Stimulated activated naive B cell treated with anti-CD40 and anti-IgM and Interleukin-4, amounts not matched to agents 10 μg/mL and 1 μg/mL and 100 μg/mL, for 72 hours (primary cell): Measurements from ENCODE around the gene IQCK.
"Not testable (repeated sequence)": the region's sequence is repeated elsewhere in the genome, so short reads cannot be mapped to it uniquely, and the experiment has no call there.

Experiments
- ATAC-seq, 2 donors: fragments of 150-1000 bp; cut with Tn5 transposase; replicated peaks; 2 replicates each; pipeline ENCODE4 v1.10.0; 2021; ENCODE audit warnings: moderate library complexity in 1 of 2
- DNase-seq: peaks from one replicate; pipeline ENCODE4 v3.0.0; 2021
- H3K27ac Mint-ChIP-seq: one replicate; pipeline ENCODE4 v1.8.0; 2022; ENCODE audit warnings: mild to moderate bottlenecking, mixed read lengths
- H3K27me3 Mint-ChIP-seq, 2 donors: one replicate each; pipeline ENCODE4 v1.8.0; 2022; ENCODE audit warnings: mixed read lengths in 2 of 2
- H3K36me3 Mint-ChIP-seq, 2 donors: one replicate each; pipeline ENCODE4 v1.8.0; 2022; ENCODE audit warnings: mixed read lengths in 2 of 2, mild to moderate bottlenecking in 1 of 2
- H3K4me1 Mint-ChIP-seq, 2 donors: one replicate each; pipeline ENCODE4 v1.8.0; 2022; ENCODE audit warnings: mixed read lengths in 2 of 2, mild to moderate bottlenecking in 1 of 2
- H3K4me3 Mint-ChIP-seq, 2 donors: one replicate each; pipeline ENCODE4 v1.8.0; 2022; ENCODE audit warnings: mild to moderate bottlenecking in 2 of 2, mixed read lengths in 2 of 2, moderate library complexity in 1 of 2
- H3K9me3 Mint-ChIP-seq, 2 donors: one replicate each; pipeline ENCODE4 v1.8.0; 2022; ENCODE audit warnings: mixed read lengths in 2 of 2, mild to moderate bottlenecking in 1 of 2

IQCK gene, protein sequence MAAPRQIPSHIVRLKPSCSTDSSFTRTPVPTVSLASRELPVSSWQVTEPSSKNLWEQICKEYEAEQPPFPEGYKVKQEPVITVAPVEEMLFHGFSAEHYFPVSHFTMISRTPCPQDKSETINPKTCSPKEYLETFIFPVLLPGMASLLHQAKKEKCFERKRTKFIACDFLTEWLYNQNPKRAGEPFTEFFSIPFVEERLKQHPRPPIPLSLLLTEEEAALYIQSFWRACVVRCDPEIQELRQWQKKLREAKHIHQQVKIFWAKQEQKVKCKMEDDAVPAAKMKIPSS

DNA sequence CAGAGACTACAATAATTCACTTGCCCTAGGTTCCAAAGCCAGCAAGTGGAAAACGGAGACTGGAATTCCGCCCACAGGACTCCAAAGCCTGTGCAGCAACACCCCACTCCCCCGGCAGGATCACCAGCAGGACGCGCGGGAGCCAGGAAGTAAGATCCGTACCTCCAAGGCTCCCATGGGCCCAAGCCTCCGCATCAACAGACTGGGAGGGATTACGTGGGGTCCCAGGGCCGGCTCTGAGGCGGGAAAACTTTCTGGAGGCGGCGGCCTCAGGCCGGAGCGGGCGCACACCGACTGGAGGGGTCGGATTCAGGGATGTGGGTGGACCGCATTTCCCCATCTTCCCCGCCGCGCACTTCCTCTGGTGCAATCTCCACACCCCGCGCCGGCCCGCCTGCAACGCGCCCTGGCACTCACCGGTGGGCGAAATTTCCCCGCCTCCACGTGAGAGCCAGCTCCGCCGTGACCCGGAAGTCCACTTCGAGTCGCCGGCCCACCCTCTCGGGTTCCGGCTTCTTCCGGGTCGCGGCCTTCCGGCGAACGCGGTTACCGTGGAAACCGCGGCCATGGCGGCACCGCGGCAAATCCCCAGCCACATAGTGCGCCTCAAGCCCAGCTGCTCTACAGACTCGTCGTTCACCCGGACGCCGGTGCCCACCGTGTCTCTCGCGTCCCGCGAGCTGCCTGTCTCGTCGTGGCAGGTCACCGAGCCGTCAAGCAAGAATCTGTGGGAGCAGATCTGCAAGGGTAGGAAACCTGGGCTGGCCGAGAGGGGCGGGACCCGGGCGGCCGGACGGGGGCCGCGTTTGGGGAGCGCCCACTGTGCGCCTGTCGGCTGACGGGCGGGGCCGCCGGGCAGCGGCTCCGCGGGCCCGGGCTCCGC, at the start of gene IQCK, which contains the start of gene KNOP1:
Gene IQCK (plus strand): TSS at position 531 of the 883 bp plus-strand sequence. CDS start 36 bp downstream, at position 567.
Gene KNOP1 (minus strand): TSS at position 487 of the 883 bp plus-strand sequence. CDS start 3,192 bp downstream, outside the sequence.
- Mint-ChIP-seq H3K36me3 (peaks cover 12 to 27% of the 10 kb centered on the region in 2 donors), H3K9me3 (no peaks in the 10 kb centered on the region), H3K4me1 (peaks cover 17 to 27% of the 10 kb centered on the region in 2 donors), H3K27ac (peak within 1 kb of the TSS; percentile 94), H3K27me3 (no peaks in the 10 kb centered on the region), H3K4me3 (peak within 1 kb of the TSS; percentile 90 to 97)
- ATAC-seq (peak; percentile 95 to 96), DNase-seq (peak; percentile 89)

DNA sequence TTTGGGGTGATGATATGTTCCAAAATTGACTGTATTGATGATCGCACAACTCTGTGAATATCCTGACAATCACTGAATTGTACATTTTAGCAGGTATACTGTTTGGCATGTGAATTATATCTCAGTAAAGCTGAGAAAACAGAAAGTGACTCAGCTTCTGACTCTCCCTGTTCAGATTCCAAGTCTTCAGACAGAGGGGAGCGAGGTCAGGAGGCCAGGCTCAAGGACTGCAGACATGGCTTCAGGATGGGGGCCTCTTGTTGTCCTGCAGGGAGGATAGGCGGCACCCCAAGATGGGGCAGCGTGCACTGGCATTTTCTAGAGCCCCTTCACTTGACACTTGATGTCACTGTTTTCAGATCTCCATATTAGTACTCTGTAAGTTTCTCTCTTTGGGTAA, 45.7 kb upstream of the IQCK start:
- no peaks in the 10 kb centered on the region for H3K4me1 Mint-ChIP-seq
- DNase-seq (no peak), ATAC-seq (no peak)
- no peak overlapping the region for H3K4me3 Mint-ChIP-seq
- peaks cover 55 to 80% of the 10 kb centered on the region in 2 donors for H3K36me3 Mint-ChIP-seq
- H3K27ac Mint-ChIP-seq: no peak overlapping the region
- no peaks in the 10 kb centered on the region for H3K27me3 Mint-ChIP-seq
- no peaks in the 10 kb centered on the region for H3K9me3 Mint-ChIP-seq

DNA sequence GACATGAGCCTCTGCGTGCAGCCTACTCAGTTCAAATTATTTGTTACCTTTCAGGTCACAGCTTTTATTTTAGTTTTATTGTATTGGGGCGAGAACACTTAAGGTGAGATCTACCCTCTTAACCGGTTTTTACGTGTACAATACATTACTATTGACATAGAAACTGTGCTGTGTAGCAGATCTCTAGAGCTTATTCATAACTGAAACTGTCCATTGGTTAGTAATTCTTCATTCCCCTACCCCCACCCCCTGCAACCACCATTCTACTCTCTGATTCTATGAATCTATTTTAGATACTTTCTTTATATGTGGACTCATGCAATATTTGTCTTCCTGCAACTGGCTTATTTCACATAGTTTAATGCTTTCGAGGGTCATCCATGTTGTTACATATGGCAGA, 43.6 kb upstream of the IQCK start:
- no peak overlapping the region for H3K27ac Mint-ChIP-seq

DNA sequence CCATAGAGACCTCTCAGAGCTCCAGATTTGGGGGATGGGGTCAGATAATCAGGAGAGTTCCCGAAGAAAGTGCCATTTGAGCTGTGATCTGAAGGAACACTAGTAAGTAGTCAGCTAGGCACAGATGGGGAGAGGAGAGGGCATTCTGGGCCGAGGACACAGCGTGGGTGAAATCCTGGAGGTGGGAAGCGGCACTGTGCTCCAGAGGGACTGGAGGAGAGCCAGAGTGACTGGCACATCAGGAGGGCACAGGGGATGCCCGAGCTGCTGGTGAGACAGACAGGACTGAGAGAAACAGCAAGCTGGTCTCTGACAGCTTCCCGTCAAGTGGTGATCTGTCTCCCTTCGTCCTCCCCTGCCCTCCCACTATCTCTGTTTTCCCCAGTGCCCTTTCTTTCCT, 40.7 kb upstream of the IQCK start:
- H3K36me3 Mint-ChIP-seq: peaks cover 48 to 67% of the 10 kb centered on the region in 2 donors
- H3K9me3 Mint-ChIP-seq: no peaks in the 10 kb centered on the region
- H3K4me1 Mint-ChIP-seq: no peaks in the 10 kb centered on the region
- no peak overlapping the region for H3K27ac Mint-ChIP-seq
- H3K4me3 Mint-ChIP-seq: no peak overlapping the region
- ATAC-seq (no peak), DNase-seq (no peak)
- H3K27me3 Mint-ChIP-seq: no peaks in the 10 kb centered on the region

More for the DNA sequence above, 43.6 kb upstream of the IQCK start:
- peaks cover 43 to 64% of the 10 kb centered on the region in 2 donors for H3K36me3 Mint-ChIP-seq
- H3K27me3 Mint-ChIP-seq: no peaks in the 10 kb centered on the region
- no peak for DNase-seq
- H3K9me3 Mint-ChIP-seq: no peaks in the 10 kb centered on the region
- H3K4me3 Mint-ChIP-seq: no peak overlapping the region
- no peaks in the 10 kb centered on the region for H3K4me1 Mint-ChIP-seq
- ATAC-seq: no peak

DNA sequence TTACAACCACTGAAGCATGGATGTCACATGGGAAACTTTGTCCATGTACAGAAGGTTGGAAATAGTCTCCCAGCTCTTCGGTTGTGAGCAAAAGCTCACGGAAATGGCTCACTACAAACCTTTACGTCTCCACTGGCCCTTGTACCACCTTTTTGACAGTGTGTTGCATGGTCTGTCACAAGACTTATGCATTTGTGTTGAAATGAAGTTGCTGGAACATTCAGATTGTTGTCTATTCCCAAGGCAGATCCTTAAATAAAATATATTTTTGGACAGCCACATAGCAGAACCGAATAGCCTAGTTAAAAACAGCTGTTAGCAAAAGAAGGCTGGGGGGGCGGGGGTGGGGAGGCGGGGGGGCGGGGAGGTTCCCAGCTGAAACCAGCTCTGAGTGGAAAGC, 39.3 kb upstream of the IQCK start:
- H3K4me3 Mint-ChIP-seq: no peak overlapping the region
- no peak for ATAC-seq
- no peak for DNase-seq
- H3K27ac Mint-ChIP-seq: no peak overlapping the region
- H3K9me3 Mint-ChIP-seq: no peaks in the 10 kb centered on the region
- peaks cover 52 to 68% of the 10 kb centered on the region in 2 donors for H3K36me3 Mint-ChIP-seq
- H3K27me3 Mint-ChIP-seq: no peaks in the 10 kb centered on the region
- H3K4me1 Mint-ChIP-seq: no peaks in the 10 kb centered on the region

DNA sequence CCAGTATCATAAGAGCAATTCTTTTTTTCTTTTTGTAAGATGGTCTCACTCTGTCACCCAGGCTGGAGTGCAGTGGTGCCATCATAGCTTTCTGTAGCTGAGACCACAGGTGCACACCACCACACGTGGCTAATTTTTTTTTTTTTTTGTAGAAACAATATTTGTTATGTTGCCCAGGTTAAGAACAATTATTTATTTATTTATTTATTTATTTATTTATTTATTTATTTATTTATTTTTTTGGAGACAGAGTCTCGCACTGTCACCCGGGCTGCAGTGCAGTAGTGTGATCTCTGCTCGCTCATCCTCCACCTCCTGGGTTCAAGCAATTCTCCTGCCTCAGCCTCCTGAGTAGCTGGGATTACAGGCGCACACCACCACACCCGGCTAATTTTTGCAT, 38.8 kb upstream of the IQCK start:
- not testable (repeated sequence) for H3K27me3 Mint-ChIP-seq, ATAC-seq, H3K27ac Mint-ChIP-seq, H3K9me3 Mint-ChIP-seq, DNase-seq, H3K4me1 Mint-ChIP-seq, H3K4me3 Mint-ChIP-seq
- peaks cover 49 to 66% of the 10 kb centered on the region in 2 donors for H3K36me3 Mint-ChIP-seq

DNA sequence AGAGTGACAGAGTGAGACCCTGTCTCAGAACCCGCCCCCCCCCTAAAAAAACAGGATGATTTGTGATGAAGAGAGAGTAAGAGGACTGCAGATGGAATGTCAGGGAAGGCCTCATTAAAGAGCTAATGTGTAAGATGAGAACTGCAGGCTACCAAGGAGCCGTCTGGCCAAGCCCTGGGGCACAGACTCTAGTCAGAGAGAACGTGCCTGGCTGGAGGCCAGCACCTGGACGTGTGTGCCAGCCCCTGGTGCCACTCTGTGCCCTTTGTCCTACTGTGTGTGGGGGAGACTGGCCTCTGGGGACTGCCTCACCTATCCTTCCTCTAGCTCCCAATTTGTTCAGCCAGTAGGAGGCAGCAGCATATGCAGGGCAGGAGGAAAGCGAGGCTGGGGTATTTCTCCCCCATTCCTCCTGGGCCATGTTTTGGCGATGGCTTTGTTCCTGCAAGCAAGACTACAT, 37.2 kb upstream of the IQCK start:
- Mint-ChIP-seq H3K27ac (peak overlapping the region; percentile 52), H3K36me3 (peaks cover 48 to 66% of the 10 kb centered on the region in 2 donors), H3K9me3 (no peaks in the 10 kb centered on the region), H3K4me3 (no peak overlapping the region), H3K4me1 (no peaks in the 10 kb centered on the region), H3K27me3 (no peaks in the 10 kb centered on the region)
- DNase-seq (no peak), ATAC-seq (no peak)

DNA sequence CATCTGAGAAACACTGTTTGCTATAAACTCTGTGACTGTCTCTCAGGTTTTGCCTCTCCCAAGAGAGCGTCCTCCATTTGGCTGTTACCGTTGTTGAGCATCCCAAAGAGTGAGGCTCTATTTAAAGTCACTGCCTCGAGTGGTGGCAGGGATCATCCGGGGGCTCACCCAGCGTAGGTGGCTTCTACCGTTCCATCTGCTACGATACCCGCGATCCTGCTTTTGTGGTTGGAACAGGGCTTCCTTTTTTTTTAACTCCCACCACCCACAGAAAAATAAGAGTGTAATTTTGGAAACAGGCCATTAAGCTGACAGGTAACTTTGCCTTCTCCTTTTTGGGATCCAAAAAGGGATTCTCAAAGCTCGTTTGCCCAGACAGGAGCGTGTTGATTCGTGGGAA, 36.4 kb upstream of the IQCK start:
- Mint-ChIP-seq H3K4me3 (no peak overlapping the region), H3K4me1 (no peaks in the 10 kb centered on the region), H3K9me3 (no peaks in the 10 kb centered on the region), H3K36me3 (peaks cover 50 to 65% of the 10 kb centered on the region in 2 donors), H3K27ac (no peak overlapping the region), H3K27me3 (no peaks in the 10 kb centered on the region)
- DNase-seq (no peak), ATAC-seq (no peak)

DNA sequence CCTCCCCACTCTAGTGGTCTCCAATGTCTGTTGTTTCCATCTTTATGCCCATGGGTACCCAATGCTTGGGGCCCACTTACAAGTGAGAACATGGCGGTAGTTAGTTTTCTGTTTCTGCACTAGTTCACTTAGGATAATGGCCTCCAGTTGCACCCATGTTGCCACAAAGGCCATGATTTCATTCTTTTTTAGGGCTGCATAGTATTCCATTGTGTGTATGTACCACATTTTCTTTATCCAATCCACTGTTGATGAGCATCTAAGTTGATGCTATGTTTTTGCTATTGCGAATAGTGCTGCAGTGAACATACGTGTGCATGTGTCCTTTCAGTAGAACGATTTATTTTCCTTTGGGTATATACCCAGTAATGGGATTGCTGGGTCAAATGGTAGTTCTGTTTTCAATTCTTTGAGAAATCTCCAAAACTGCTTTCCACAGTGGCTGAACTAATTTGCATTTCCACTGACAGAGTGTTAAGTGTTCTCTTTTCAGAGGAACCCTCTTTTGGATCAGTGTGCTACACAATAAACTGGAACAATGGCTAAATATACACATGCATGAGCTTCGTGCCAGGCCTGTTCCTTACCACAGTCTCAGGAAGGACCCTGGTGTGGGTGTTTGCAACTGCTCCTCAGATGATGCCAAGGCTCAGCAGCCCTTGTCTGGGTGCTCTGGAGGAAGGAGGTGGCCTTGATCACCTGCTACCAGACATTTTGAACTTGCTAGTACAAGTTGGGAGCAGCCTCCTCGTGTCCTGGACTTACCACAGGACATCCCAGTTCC, 34.4 kb upstream of the IQCK start:
- ATAC-seq: no peak
- no peak overlapping the region for H3K4me3 Mint-ChIP-seq
- peaks cover 55 to 76% of the 10 kb centered on the region in 2 donors for H3K36me3 Mint-ChIP-seq
- H3K9me3 Mint-ChIP-seq: no peaks in the 10 kb centered on the region
- DNase-seq: no peak
- no peaks in the 10 kb centered on the region for H3K27me3 Mint-ChIP-seq
- H3K27ac Mint-ChIP-seq: no peak overlapping the region
- H3K4me1 Mint-ChIP-seq: no peaks in the 10 kb centered on the region

DNA sequence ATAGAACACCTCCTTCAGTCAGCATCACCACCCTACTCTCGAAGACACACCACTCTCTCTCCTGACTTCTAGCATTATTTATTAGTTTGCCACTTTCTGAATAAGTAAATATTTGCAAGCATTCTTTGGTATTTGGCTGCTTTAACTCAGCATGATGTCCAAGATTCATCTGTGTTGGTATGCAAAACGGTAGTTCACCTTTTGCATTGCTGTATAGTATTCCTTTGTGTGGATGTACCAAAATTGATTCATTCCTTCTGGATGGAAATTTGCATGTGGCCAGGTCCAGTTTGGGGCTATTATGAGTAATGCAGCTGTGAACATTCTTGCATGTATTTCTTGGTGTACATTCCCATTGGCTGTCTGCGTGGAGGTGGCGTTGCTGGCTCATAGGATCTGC, 32.9 kb upstream of the IQCK start:
- Mint-ChIP-seq H3K36me3 (peaks cover 55 to 74% of the 10 kb centered on the region in 2 donors), H3K9me3 (no peaks in the 10 kb centered on the region), H3K27ac (no peak overlapping the region), H3K27me3 (no peaks in the 10 kb centered on the region), H3K4me3 (no peak overlapping the region), H3K4me1 (no peaks in the 10 kb centered on the region)
- DNase-seq (no peak), ATAC-seq (no peak)

DNA sequence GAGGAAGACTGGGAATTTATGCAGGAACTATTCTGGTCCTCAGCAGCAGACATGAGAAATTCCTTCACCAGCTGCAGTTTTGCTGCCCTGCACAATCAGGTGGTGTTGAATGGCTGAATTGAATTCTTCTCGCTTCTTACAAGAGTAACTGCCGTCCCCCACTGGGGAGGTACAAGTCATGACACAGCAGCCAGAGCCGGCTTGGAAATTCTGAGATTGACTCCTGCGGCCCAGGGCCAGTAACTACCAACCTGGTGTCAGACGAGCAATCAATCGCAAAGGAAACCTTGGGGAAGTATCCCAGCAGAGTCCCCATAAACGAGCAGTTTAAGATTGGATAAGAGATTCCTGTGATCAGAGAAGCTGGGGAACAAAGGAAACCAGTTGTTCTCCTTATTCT, 30.8 kb upstream of the IQCK start:
- Mint-ChIP-seq H3K9me3 (no peaks in the 10 kb centered on the region), H3K4me1 (no peaks in the 10 kb centered on the region), H3K4me3 (no peak overlapping the region), H3K27ac (no peak overlapping the region), H3K36me3 (peaks cover 53 to 71% of the 10 kb centered on the region in 2 donors), H3K27me3 (no peaks in the 10 kb centered on the region)
- ATAC-seq (no peak), DNase-seq (no peak)

DNA sequence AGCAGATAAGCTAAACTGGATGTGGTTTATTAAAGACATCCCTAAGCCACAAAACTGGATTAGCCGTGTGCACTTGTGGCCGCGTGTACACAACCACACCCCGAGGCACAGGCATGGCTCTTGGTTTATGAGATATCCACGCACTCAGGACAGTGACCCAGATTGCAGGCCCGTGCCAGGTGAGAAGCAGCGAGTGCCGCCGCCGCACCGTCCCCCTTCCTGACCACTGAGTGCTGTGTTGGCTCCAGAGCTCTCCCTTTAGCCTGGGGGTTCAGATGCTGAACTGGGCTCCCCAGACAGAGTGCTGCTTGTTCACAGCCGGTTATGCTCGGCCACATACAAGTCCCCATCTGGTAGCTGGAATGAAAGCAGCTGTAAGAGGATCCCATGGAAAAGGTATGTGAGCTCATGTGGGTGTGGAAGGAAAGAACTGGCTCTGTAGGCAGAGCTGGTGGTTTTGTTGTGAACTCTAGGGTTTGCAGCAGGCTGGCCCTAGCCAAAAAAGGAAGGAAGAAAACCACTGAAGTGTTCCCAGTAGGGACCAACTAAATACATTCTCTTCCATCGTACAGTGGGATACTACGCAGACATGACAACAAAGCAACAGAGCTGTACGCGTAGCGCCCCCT, 29.6 kb upstream of the IQCK start:
- H3K9me3 Mint-ChIP-seq: no peaks in the 10 kb centered on the region
- no peak for ATAC-seq
- H3K27me3 Mint-ChIP-seq: no peaks in the 10 kb centered on the region
- H3K4me1 Mint-ChIP-seq: no peaks in the 10 kb centered on the region
- no peak for DNase-seq
- no peak overlapping the region for H3K4me3 Mint-ChIP-seq
- H3K27ac Mint-ChIP-seq: no peak overlapping the region
- H3K36me3 Mint-ChIP-seq: peaks cover 50 to 66% of the 10 kb centered on the region in 2 donors

DNA sequence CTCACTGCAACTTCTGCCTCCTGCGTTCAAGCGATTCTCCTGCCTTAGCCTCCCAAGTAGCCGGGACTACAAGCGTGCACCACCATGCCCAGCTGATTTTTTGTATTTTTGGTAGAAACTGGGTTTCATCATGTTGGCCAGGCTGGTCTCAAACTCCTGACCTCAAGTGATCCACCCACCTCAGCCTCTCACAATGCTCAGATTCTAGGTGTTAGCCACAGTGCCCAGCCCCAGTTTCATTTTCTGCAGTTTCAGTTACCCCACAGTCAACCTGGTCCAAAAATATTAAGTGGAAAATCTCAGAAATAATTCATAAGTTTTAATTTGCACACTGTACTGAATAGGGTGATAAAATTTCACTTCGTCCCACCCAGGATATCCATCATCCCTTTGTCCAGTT, 28.7 kb upstream of the IQCK start:
- no peaks in the 10 kb centered on the region for H3K4me1 Mint-ChIP-seq
- no peak for DNase-seq
- no peaks in the 10 kb centered on the region for H3K9me3 Mint-ChIP-seq
- H3K27me3 Mint-ChIP-seq: no peaks in the 10 kb centered on the region
- no peak overlapping the region for H3K4me3 Mint-ChIP-seq
- H3K27ac Mint-ChIP-seq: peak overlapping the region; percentile 62
- no peak for ATAC-seq
- peaks cover 49 to 65% of the 10 kb centered on the region in 2 donors for H3K36me3 Mint-ChIP-seq

DNA sequence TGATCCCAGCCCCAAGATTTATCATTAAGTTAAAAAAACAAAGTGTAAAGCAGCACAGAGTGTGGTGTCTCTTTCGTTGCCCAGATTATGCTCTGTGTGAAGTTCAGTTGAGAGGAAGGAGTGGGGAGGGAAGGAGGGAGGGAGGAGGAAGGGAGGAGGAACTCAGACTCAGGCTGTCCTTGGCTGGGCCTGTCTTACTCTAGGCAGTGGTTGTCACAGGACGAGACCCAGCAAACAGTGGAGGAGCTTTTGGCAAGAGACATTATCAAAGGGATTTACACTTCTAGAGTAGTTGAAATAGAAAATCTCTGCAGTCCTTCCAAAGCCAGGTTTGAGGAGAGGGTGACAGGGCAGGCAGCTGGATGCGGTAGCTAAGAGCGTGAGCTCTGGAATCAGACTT, 27.9 kb upstream of the IQCK start:
- Mint-ChIP-seq H3K27me3 (no peaks in the 10 kb centered on the region), H3K4me1 (no peaks in the 10 kb centered on the region), H3K4me3 (no peak overlapping the region), H3K9me3 (no peaks in the 10 kb centered on the region), H3K36me3 (peaks cover 44 to 61% of the 10 kb centered on the region in 2 donors), H3K27ac (no peak overlapping the region)
- no peak for DNase-seq
- ATAC-seq: no peak
